NCI-H748 treated with DMSO at 0.1 percent for 48 hours (cell line): ENCODE data around the gene ARID2.

Source experiments
- DNase-seq: peaks from one replicate; lab custom pipeline; 2025; lab: John Stamatoyannopoulos, UW

ARID2 gene

GRCh38 chr12:45852508-45852907 is 123.0 kb downstream of the ARID2 start:
- no peak for DNase-seq

- DNase-seq, result no peak
These were observed 124.0 kb downstream of the ARID2 start for GRCh38 chr12:45853550-45853949.

- no peak for DNase-seq
These were observed 133.8 kb downstream of the ARID2 start for GRCh38 chr12:45863332-45863731.

GRCh38 chr12:45866299-45866698 is 136.8 kb downstream of the ARID2 start:
- DNase-seq, result no peak

GRCh38 chr12:45872446-45872845 is 142.9 kb downstream of the ARID2 start:
- DNase-seq, result no peak

GRCh38 chr12:45877069-45877468 is 147.6 kb downstream of the ARID2 start:
- no peak for DNase-seq

GRCh38 chr12:45878630-45879255 is 149.2 kb downstream of the ARID2 start:
- no peak for DNase-seq

GRCh38 chr12:45879363-45879895 is 149.9 kb downstream of the ARID2 start:
- DNase-seq, result no peak

GRCh38 chr12:45880533-45880932 is 151.0 kb downstream of the ARID2 start:
- DNase-seq, result no peak

- DNase-seq, result no peak
These were observed 153.7 kb downstream of the ARID2 start for GRCh38 chr12:45883187-45883586.

GRCh38 chr12:45886685-45887084 is 157.2 kb downstream of the ARID2 start:
- DNase-seq, result no peak

GRCh38 chr12:45887544-45887943 is 158.0 kb downstream of the ARID2 start:
- DNase-seq, result no peak

GRCh38 chr12:45890276-45890675 is 160.8 kb downstream of the ARID2 start:
- no peak for DNase-seq

- no peak for DNase-seq
These were observed 163.7 kb downstream of the ARID2 start for GRCh38 chr12:45893240-45893639.

GRCh38 chr12:45895961-45896360 is 166.5 kb downstream of the ARID2 start:
- DNase-seq, result no peak

- DNase-seq, result no peak
These were observed 168.6 kb downstream of the ARID2 start for GRCh38 chr12:45898094-45898493.

- DNase-seq, result no peak
These were observed 178.4 kb downstream of the ARID2 start for GRCh38 chr12:45907955-45908354.

- DNase-seq, result peak; percentile 9
These were observed 179.7 kb downstream of the ARID2 start for GRCh38 chr12:45909041-45909713.

GRCh38 chr12:45912774-45913173 is 183.3 kb downstream of the ARID2 start:
- peak; percentile 64 for DNase-seq

GRCh38 chr12:45913631-45914030 is 184.1 kb downstream of the ARID2 start:
- DNase-seq, result no peak

GRCh38 chr12:45914090-45914489 is 184.6 kb downstream of the ARID2 start:
- DNase-seq, result no peak

- no peak for DNase-seq
These were observed 185.9 kb downstream of the ARID2 start for GRCh38 chr12:45915405-45915804.

GRCh38 chr12:45918818-45919217 is 189.3 kb downstream of the ARID2 start:
- no peak for DNase-seq

GRCh38 chr12:45928309-45928708 is 198.8 kb downstream of the ARID2 start:
- no peak for DNase-seq
